Tibial nerve (tissue), 4 donors: ENCODE data around the gene INHBB. TPM values are rescaled to one million over a fixed set of nuclear protein-coding genes. Genes with fewer than 3 reads are reported as not detected.

Experiments
- DNase-seq, 2 donors: peaks; one replicate each; pipeline ENCODE4 v3.0.0-alpha.2; 2019; ENCODE audit warnings: low spot score in 2 of 2
- H3K27ac ChIP-seq, 4 donors: fragments of 200-600 bp; sonication (generic) in 3 of 4; one replicate each; pipeline ENCODE4 v1.5.1; 2017 to 2019; ENCODE audit warnings: mild to moderate bottlenecking in 1 of 4
- H3K27me3 ChIP-seq, 2 donors: fragments of 200-600 bp; sonication (generic) in 1 of 2; one replicate each; pipeline versions ENCODE4 v1.5.1 to v1.6.0; 2017 to 2019
- H3K36me3 ChIP-seq, 3 donors: fragments of 200-600 bp; sonication (generic); one replicate each; pipeline ENCODE4 v1.5.1; 2018 to 2019
- H3K4me1 ChIP-seq, 4 donors: fragments of 200-600 bp; sonication (generic) in 3 of 4; one replicate each; pipeline ENCODE4 v1.5.1; 2017 to 2019
- H3K4me3 ChIP-seq, 4 donors: fragments of 200-600 bp; sonication (generic) in 3 of 4; one replicate each; pipeline ENCODE4 v1.5.1; 2017 to 2019; ENCODE audit warnings: mild to moderate bottlenecking in 1 of 4, moderate library complexity in 1 of 4
- H3K9me3 ChIP-seq, 4 donors: fragments of 200-600 bp; sonication (generic) in 3 of 4; one replicate each; pipeline ENCODE4 v1.5.1; 2017 to 2019
- CTCF ChIP-seq, 5 experiments: fragments of 200-600 bp in 3 of 5; fragments of 450-650 bp in 2 of 5; sonication (generic) in 3 of 5; IDR thresholded peaks; one replicate each; pipeline ENCODE4 v1.5.1; 2016 to 2019; ENCODE audit warnings: antibody characterized with exemption in 5 of 5, mild to moderate bottlenecking in 3 of 5, moderate library complexity in 2 of 5
- EP300 ChIP-seq, 2 donors: sonication (generic); formaldehyde crosslinking; IDR thresholded peaks; one replicate each; pipeline ENCODE4 v1.6.1; 2017; ENCODE audit warnings: antibody characterized with exemption in 2 of 2, mild to moderate bottlenecking in 1 of 2
- POLR2A ChIP-seq, 2 donors: fragments of 450-650 bp; IDR thresholded peaks; one replicate each; pipeline ENCODE4 v1.6.1; 2017; ENCODE audit warnings: antibody characterized with exemption in 2 of 2, mild to moderate bottlenecking in 2 of 2, moderate library complexity in 2 of 2
- WGBS, 2 donors: methylation state at CpG; one replicate each; pipeline ENCODE4 v1.1.5; 2018; 5-methylcytosine and 5-hydroxymethylcytosine counted together
- total RNA-seq, 4 donors: library from RNA; depleted of rRNA; stranded (reverse); fragments of >200 nt; gene quantifications; one replicate each; pipeline ENCODE4 v1.1.0, GENCODE V29; 2016

The INHBB gene
- 10 to 100 TPM; 21.9 to 26.5 (median 24.3) TPM for total RNA-seq

GRCh38 chr2:120346026-120346666 lies at the start of gene INHBB:
Gene INHBB (plus strand): TSS chr2:120346136. CDS start chr2:120346189, 53 bp downstream.
- WGBS, 2 donors = 2 to 3% methylated on average over 11 to 29 of the region's 99 CpGs
- no peak for DNase-seq
- TF ChIP-seq EP300 (IDR thresholded peaks at IDR 0.05) = no peak
- no peak for TF ChIP-seq POLR2A (IDR thresholded peaks at IDR 0.05)
- TF ChIP-seq CTCF (IDR thresholded peaks at IDR 0.05) = no peak
- Histone ChIP-seq H3K27ac (peak within 1 kb of the TSS in 2 of 4 donors; percentile 46 to 77), H3K9me3 (no peaks in the 10 kb centered on the region), H3K4me1 (peaks cover 0 to 47% (median 32%) of the 10 kb centered on the region in 4 donors), H3K27me3 (peaks cover 0 to 83% of the 10 kb centered on the region in 2 donors), H3K4me3 (peak within 1 kb of the TSS; percentile 35 to 66 (median 46)), H3K36me3 (peaks cover 0 to 18% (median 0%) of the 10 kb centered on the region in 3 donors)

GRCh38 chr2:120298173-120298835 lies 47.6 kb upstream of the INHBB start:
- no peak for DNase-seq
- TF ChIP-seq POLR2A (IDR thresholded peaks at IDR 0.05) (no peak), CTCF (IDR thresholded peaks at IDR 0.05) (no peak), EP300 (IDR thresholded peaks at IDR 0.05) (no peak)
- no peaks in the 10 kb centered on the region for H3K9me3 ChIP-seq
- no peaks in the 10 kb centered on the region for H3K27me3 ChIP-seq
- H3K4me3 ChIP-seq = no peak overlapping the region
- 79 to 81% methylated on average over 7 of the region's 7 CpGs for WGBS, 2 donors
- no peak overlapping the region for H3K27ac ChIP-seq
- peaks cover 0 to 98% (median 8%) of the 10 kb centered on the region in 3 donors for H3K36me3 ChIP-seq
- H3K4me1 ChIP-seq = no peaks in the 10 kb centered on the region

- H3K4me3 ChIP-seq = no peak overlapping the region
- DNase-seq = no peak
- H3K36me3 ChIP-seq = peaks cover 0 to 98% (median 4%) of the 10 kb centered on the region in 3 donors
- H3K4me1 ChIP-seq = no peaks in the 10 kb centered on the region
- no peaks in the 10 kb centered on the region for H3K27me3 ChIP-seq
- 95 to 97% methylated on average over 9 of the region's 9 CpGs for WGBS, 2 donors
- H3K9me3 ChIP-seq = no peaks in the 10 kb centered on the region
- H3K27ac ChIP-seq = no peak overlapping the region
- TF ChIP-seq POLR2A (IDR thresholded peaks at IDR 0.05) (no peak), EP300 (IDR thresholded peaks at IDR 0.05) (no peak), CTCF (IDR thresholded peaks at IDR 0.05) (no peak)
Measured at GRCh38 chr2:120299004-120299403, 46.9 kb upstream of the INHBB start.

- Histone ChIP-seq H3K27me3 (no peaks in the 10 kb centered on the region), H3K4me1 (no peaks in the 10 kb centered on the region), H3K4me3 (no peak overlapping the region), H3K9me3 (no peaks in the 10 kb centered on the region), H3K36me3 (peaks cover 0 to 94% (median 0%) of the 10 kb centered on the region in 3 donors), H3K27ac (no peak overlapping the region)
- DNase-seq = no peak
- no peak for TF ChIP-seq EP300 (IDR thresholded peaks at IDR 0.05)
- TF ChIP-seq POLR2A (IDR thresholded peaks at IDR 0.05) = no peak
- TF ChIP-seq CTCF (IDR thresholded peaks at IDR 0.05) = no peak
- WGBS, 2 donors = 94% methylated on average over 6 of the region's 6 CpGs
Measured at GRCh38 chr2:120299561-120299960, 46.4 kb upstream of the INHBB start.

GRCh38 chr2:120300385-120300784 lies 45.6 kb upstream of the INHBB start:
- TF ChIP-seq CTCF (IDR thresholded peaks at IDR 0.05) (no peak), POLR2A (IDR thresholded peaks at IDR 0.05) (no peak), EP300 (IDR thresholded peaks at IDR 0.05) (no peak)
- H3K36me3 ChIP-seq = peaks cover 0 to 89% (median 0%) of the 10 kb centered on the region in 3 donors
- 90 to 91% methylated on average over 10 of the region's 10 CpGs for WGBS, 2 donors

More at GRCh38 chr2:120300385-120300784, 45.6 kb upstream of the INHBB start:
- DNase-seq = no peak
- Histone ChIP-seq H3K27ac (no peak overlapping the region), H3K4me1 (no peaks in the 10 kb centered on the region), H3K9me3 (no peaks in the 10 kb centered on the region), H3K4me3 (no peak overlapping the region), H3K27me3 (no peaks in the 10 kb centered on the region)
